Small intestine (tissue), 7 donors: ENCODE data around the gene IL22RA2. TPM values are rescaled to one million over a fixed set of nuclear protein-coding genes. Genes with fewer than 3 reads are reported as not detected.

Experiments
- DNase-seq, 2 donors: peaks; one replicate each; pipeline versions ENCODE4 v3.0.0 to v3.0.0-alpha.2; 2013
- FAIRE-seq: peaks from 2 replicates; lab custom pipeline; 2012; peaks lifted over from hg19 to GRCh38; lab: Jason Lieb, UNC
- H3K27ac ChIP-seq, 3 donors: one replicate each; pipeline ENCODE4 v1.5.1; 2013; ENCODE audit warnings: low read length in 2 of 3, mild to moderate bottlenecking in 2 of 3, control low read depth in 1 of 3, inconsistent platforms in 1 of 3, low read depth in 1 of 3, moderate library complexity in 1 of 3
- H3K27me3 ChIP-seq, 3 donors: one replicate each; pipeline ENCODE4 v1.6.1; 2013; ENCODE audit warnings: low read length in 3 of 3, inconsistent platforms in 1 of 3; ENCODE audit not compliant: control insufficient read depth in 3 of 3, insufficient read depth in 3 of 3
- H3K36me3 ChIP-seq, 3 donors: one replicate each; pipeline ENCODE4 v1.6.1; 2013; ENCODE audit warnings: low read length in 3 of 3, inconsistent platforms in 1 of 3, low read depth in 1 of 3, mild to moderate bottlenecking in 1 of 3, moderate library complexity in 1 of 3; ENCODE audit not compliant: control insufficient read depth in 3 of 3, insufficient read depth in 2 of 3
- H3K4me1 ChIP-seq, 3 donors: one replicate each; pipeline ENCODE4 v1.6.1; 2013; ENCODE audit warnings: low read length in 2 of 3, inconsistent platforms in 1 of 3, low read depth in 1 of 3, mild to moderate bottlenecking in 1 of 3, moderate library complexity in 1 of 3; ENCODE audit not compliant: control insufficient read depth in 3 of 3, insufficient read depth in 2 of 3
- H3K4me3 ChIP-seq, 3 donors: one replicate each; pipeline ENCODE4 v1.5.1; 2013; ENCODE audit warnings: low read length in 3 of 3, control low read depth in 1 of 3, inconsistent platforms in 1 of 3, low read depth in 1 of 3, mild to moderate bottlenecking in 1 of 3, moderate library complexity in 1 of 3
- H3K9me3 ChIP-seq, 2 donors: one replicate each; pipeline ENCODE4 v1.6.1; 2013; ENCODE audit warnings: low read depth in 1 of 2, low read length in 1 of 2; ENCODE audit not compliant: control insufficient read depth in 2 of 2, insufficient read depth in 1 of 2
- WGBS, 3 donors: extraction: QIAGEN DNeasy Blood & Tissue Kit; methylation state at CpG; one replicate each; pipeline ENCODE4 v1.1.7; 2013; 5-methylcytosine and 5-hydroxymethylcytosine counted together
- polyA plus RNA-seq, 4 donors: library from polyadenylated mRNA; stranded (reverse) in 3 of 4; unstranded in 1 of 4; fragments of 200-250 nt in 3 of 4; fragments of 120-200 nt in 1 of 4; gene quantifications; one replicate each; pipeline versions ENCODE4 v1.2.1 to v1.2.3, GENCODE V29; 2013
- donor health status: healthy with polysubstance abuse.
- donor health status: control.
- donor health status: control.
- donor health status: Bipolar disorder and iron deficiency.
- donor health status: healthy.

Gene IL22RA2
- polyA plus RNA-seq, 4 donors: 0.01 to 0.41 TPM; not detected in 2

DNA sequence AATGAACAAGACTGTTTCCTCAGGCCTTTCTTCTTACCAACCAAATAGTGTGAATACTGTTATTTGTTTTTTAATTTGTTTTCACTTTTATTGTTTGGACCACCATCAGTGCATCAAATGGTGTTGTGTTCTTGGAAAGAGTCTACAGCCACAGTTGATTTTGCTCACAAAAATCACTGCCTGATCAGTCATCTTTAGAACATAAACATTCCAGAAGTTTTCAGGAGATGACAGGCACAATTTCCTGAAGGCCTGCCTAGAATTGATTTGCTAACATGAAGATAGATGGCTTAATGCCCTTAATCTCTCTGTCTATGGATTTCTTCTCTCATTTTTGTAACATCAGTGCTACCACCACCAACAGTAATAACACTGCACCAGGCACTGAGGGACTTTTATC is 13.5 kb downstream of the IL22RA2 start:
- no peaks in the 10 kb centered on the region for H3K4me1 ChIP-seq
- no peak overlapping the region for H3K27ac ChIP-seq
- no peak for DNase-seq
- H3K36me3 ChIP-seq: no peaks in the 10 kb centered on the region
- peaks cover 0 to 2% (median 0%) of the 10 kb centered on the region in 3 donors for H3K27me3 ChIP-seq
- peaks cover 0 to 25% of the 10 kb centered on the region in 2 donors for H3K9me3 ChIP-seq
- H3K4me3 ChIP-seq: no peak overlapping the region
- FAIRE-seq: no peak

DNA sequence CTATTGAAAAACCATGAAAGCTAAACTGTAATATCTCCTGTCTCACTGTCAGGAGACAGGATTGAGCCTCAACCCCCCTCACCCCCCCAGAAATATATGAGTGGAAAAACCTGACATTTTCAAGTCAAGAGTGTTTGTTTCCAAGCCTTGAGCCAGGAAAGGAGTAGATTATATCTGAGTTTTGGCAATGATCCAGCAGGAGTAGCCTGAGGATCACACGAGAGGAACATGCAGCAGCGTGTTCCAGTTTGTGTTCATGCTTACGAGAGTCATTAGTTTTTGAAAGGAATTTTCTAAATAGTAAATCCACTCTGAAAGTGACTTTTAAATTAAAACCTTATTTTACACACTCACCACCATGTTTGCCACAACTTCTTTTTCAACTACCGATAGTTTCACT is 15.8 kb downstream of the IL22RA2 start:
- H3K4me3 ChIP-seq: no peak overlapping the region
- H3K27ac ChIP-seq: no peak overlapping the region
- FAIRE-seq (no peak), DNase-seq (no peak)
- H3K27me3 ChIP-seq: no peaks in the 10 kb centered on the region
- H3K36me3 ChIP-seq: no peaks in the 10 kb centered on the region
- H3K9me3 ChIP-seq: peaks cover 0 to 5% of the 10 kb centered on the region in 2 donors
- no peaks in the 10 kb centered on the region for H3K4me1 ChIP-seq
- WGBS, 3 donors: 68 to 82% (median 76%) methylated on average over 4 of the region's 4 CpGs

DNA sequence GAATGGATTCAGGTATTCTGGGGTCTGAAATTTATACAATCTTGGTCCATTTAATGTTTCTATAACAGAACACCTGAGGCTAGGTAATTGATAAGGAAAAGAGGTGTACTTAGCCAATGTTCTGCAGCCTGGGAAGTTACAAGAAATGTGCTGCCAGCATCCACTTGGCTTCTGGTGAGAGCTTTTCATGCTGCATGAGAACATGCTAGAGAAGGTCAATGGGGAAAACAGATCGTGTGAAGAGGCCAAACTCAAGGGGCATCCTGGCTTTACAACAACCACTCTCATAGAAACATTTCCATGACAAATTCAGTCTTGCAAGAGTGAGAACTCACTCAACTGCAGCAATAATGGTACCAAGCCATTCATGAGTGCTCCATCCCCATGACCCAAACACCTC is 16.8 kb downstream of the IL22RA2 start:
- Histone ChIP-seq H3K27ac (no peak overlapping the region), H3K4me1 (no peaks in the 10 kb centered on the region), H3K27me3 (no peaks in the 10 kb centered on the region), H3K4me3 (no peak overlapping the region), H3K36me3 (no peaks in the 10 kb centered on the region), H3K9me3 (no peaks in the 10 kb centered on the region)
- WGBS, 3 donors: 82 to 91% (median 90%) methylated on average over 1 of the region's 1 CpG
- no peak for DNase-seq
- no peak for FAIRE-seq

DNA sequence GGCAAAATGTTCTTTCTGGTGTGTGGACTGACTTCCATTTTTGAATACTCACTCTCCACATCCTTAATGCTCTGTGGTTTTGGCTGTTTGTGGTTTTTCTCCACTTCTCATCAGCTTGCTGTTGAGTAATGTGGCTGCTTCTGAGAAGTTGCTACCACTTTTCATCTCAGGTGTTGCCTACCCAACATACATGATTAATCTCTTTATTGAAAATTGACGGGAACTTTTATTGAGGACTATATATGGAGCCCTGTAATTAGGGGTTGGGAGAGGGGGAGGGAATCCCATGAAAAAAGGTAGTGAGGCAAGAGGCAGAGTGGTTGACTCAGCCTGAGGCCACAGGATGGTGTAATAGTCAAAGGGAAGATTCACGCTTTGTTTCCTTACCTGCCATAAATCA is 17.6 kb downstream of the IL22RA2 start:
- Histone ChIP-seq H3K9me3 (no peaks in the 10 kb centered on the region), H3K27me3 (no peaks in the 10 kb centered on the region), H3K27ac (peak overlapping the region in 1 of 3 donors; percentile 73), H3K36me3 (no peaks in the 10 kb centered on the region), H3K4me3 (no peak overlapping the region), H3K4me1 (no peaks in the 10 kb centered on the region)
- 68 to 74% (median 70%) methylated on average over 2 of the region's 2 CpGs for WGBS, 3 donors
- FAIRE-seq: no peak
- peak; percentile 4 to 63 for DNase-seq

DNA sequence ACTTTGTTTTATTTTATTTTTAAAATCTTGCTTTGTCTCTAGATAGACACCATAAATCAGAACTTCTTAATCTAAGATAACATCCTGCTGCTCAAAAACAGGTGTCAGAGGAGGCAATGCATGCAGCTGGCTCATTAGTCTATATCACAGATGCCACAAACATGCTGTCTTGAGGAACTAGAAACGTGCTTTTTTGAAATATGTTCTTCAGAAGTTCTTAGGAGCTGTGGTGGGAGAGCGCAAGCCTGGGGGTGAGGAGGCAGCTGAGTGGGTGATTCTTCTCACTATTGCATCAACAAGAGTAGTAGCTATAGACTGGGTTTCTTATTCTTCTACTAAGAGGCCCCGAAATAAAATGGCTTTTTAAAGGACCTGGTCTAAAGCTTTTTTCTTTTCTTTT is 23.4 kb downstream of the IL22RA2 start:
- no peak overlapping the region for H3K4me3 ChIP-seq
- no peaks in the 10 kb centered on the region for H3K27me3 ChIP-seq
- DNase-seq: no peak
- 67 to 73% (median 70%) methylated on average over 3 of the region's 3 CpGs for WGBS, 3 donors
- H3K27ac ChIP-seq: no peak overlapping the region
- no peak for FAIRE-seq
- no peaks in the 10 kb centered on the region for H3K4me1 ChIP-seq
- H3K36me3 ChIP-seq: no peaks in the 10 kb centered on the region
- H3K9me3 ChIP-seq: no peaks in the 10 kb centered on the region

DNA sequence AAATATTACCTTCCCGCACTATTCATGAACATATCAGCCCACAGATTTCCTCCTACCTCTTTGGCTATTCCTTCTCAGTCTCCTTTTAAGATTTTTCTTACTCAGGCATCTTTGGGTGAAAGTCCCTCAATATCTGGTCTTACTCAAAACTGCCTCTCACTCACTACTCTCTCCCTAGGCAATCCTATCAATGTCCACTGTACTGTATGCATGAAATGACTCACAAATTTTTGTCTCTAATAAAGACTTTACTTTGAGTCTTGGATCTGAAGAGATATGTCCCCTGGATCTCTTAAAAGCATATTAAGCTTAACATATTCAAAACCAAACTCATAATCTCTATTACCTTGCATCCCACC is 24.4 kb downstream of the IL22RA2 start:
- FAIRE-seq (no peak), DNase-seq (no peak)
- Histone ChIP-seq H3K4me3 (no peak overlapping the region), H3K27ac (no peak overlapping the region), H3K9me3 (no peaks in the 10 kb centered on the region), H3K27me3 (no peaks in the 10 kb centered on the region), H3K36me3 (no peaks in the 10 kb centered on the region), H3K4me1 (no peaks in the 10 kb centered on the region)
- 88 to 96% (median 95%) methylated on average over 1 of the region's 1 CpG for WGBS, 3 donors

DNA sequence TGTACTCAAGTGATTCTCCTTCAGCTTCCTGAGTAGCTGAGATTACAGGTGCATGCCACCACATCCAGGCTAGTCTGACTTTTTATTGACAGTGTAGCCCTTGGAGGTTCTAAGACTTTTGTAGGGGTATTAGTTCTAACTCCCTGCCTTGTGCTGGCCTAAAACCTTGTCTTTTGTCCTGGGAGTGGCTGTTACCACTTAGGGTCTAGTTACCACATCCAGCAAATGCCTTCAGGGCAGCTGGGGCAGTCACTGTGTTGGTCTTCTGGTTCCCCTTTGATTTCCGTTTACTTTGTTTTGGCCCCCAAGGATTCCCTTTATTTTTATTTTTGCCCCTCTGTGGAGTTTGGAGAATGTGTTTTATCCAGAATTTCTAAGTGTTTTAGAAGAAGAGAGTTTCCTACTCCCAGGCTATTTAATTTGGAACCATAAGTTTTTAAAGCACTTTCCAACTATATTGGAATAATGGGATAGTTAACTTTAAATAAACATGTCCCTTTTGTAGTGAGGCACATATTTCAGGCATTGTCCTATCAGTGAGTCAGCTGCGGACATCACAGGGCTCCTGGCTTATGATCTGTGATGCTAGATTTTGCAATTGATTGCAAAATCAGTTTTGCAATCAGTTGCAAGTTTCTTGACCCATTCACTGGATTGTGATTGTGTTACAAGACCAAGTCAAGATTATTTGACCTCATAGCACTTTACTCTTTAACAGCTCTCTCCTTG is 25.0 kb downstream of the IL22RA2 start:
- WGBS, 3 donors: 82 to 90% (median 85%) methylated on average over 2 of the region's 2 CpGs

DNA sequence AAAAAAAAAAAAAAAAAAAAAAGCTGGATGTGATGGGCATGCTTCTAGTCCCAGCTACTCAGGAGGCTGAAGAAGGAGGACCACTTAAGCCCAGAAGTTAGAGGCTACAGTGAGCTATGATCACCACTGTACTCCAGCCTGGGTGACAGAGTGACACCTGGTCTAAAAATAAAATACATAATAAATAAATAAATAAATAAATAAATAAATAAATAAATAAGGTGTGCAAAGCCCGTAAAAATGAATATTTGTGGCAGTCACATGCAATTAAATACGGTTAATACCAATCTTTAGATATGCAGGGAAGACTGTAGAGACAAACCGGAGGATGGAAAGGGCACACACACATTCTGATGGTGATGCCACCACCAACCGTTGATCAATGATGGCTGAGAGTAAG is 26.2 kb downstream of the IL22RA2 start:
- WGBS, 3 donors: 89 to 98% (median 95%) methylated on average over 4 of the region's 4 CpGs
- Histone ChIP-seq H3K27me3 (no peaks in the 10 kb centered on the region), H3K36me3 (no peaks in the 10 kb centered on the region), H3K9me3 (no peaks in the 10 kb centered on the region), H3K4me1 (no peaks in the 10 kb centered on the region), H3K4me3 (no peak overlapping the region), H3K27ac (no peak overlapping the region)
- FAIRE-seq: no peak
- no peak for DNase-seq

More for the DNA sequence above, 25.0 kb downstream of the IL22RA2 start:
- H3K4me3 ChIP-seq: no peak overlapping the region
- no peaks in the 10 kb centered on the region for H3K4me1 ChIP-seq
- no peak overlapping the region for H3K27ac ChIP-seq
- no peaks in the 10 kb centered on the region for H3K27me3 ChIP-seq
- no peaks in the 10 kb centered on the region for H3K9me3 ChIP-seq
- peak in 1 of 2 donors; percentile 31 for DNase-seq
- no peaks in the 10 kb centered on the region for H3K36me3 ChIP-seq
- no peak for FAIRE-seq

DNA sequence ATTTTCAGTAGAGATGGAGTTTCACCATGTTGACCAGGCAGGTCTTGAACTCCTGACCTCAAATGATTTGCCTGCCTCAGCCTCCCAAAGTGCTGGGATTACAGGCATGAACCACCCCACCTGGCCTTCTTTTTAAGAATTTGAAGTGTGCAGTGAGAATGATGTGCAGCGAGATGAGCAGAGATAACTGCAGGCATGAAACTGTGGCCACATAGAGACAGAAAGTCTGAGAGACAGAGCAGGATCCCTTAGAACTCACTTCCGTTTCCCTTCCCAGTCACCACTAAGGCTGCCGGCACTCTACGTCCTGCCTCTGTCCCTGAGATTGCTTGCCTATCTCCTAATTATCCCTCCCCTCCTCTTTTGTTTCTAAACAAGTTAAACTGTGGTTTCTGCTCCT is 27.2 kb downstream of the IL22RA2 start:
- no peaks in the 10 kb centered on the region for H3K4me1 ChIP-seq
- H3K4me3 ChIP-seq: no peak overlapping the region
- no peaks in the 10 kb centered on the region for H3K36me3 ChIP-seq
- FAIRE-seq (no peak), DNase-seq (no peak)
- H3K27me3 ChIP-seq: no peaks in the 10 kb centered on the region
- no peaks in the 10 kb centered on the region for H3K9me3 ChIP-seq
- 94 to 100% (median 97%) methylated on average over 4 of the region's 4 CpGs for WGBS, 3 donors
- H3K27ac ChIP-seq: no peak overlapping the region
